ENCODE data around the gene NCKAP5. TPM values are rescaled to one million over a fixed set of nuclear protein-coding genes. Genes with fewer than 3 reads are reported as not detected.

The NCKAP5 gene
- total RNA-seq, 4 donors from 2014 or later: 0.03 to 0.55 (median 0.33) TPM

DNA sequence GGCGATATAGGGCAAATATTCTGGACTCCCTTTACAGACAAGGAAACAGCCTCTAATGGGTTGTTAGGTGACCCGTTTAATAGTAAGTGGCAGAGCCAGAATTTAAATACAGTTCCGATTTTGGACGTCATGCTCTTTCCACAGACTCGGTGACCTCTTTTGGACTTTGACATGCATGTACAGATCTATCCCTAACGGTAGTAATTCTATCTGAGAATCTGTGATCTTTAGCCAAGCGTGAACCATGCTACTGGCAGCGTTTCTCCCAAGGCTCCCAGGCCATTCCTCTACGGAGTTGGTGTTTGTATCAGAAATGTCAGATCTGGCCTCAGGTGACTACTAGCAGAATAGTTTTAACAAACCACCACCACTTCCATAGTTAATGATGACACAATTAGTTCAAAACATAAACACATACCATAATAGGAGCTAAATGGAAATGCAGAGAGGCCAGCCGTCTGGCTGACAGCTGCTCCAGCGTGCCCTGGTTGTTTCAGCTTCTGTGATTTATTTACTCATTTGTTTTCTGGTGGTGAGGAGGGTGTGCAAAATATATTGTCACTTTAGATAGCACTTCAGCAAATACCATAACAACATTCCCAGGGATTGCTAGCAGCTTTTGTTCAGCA lies 593.7 kb downstream of the NCKAP5 start:
- TF ChIP-seq, protein P1, sequence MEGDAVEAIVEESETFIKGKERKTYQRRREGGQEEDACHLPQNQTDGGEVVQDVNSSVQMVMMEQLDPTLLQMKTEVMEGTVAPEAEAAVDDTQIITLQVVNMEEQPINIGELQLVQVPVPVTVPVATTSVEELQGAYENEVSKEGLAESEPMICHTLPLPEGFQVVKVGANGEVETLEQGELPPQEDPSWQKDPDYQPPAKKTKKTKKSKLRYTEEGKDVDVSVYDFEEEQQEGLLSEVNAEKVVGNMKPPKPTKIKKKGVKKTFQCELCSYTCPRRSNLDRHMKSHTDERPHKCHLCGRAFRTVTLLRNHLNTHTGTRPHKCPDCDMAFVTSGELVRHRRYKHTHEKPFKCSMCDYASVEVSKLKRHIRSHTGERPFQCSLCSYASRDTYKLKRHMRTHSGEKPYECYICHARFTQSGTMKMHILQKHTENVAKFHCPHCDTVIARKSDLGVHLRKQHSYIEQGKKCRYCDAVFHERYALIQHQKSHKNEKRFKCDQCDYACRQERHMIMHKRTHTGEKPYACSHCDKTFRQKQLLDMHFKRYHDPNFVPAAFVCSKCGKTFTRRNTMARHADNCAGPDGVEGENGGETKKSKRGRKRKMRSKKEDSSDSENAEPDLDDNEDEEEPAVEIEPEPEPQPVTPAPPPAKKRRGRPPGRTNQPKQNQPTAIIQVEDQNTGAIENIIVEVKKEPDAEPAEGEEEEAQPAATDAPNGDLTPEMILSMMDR (IDR thresholded peaks at IDR 0.05 in 4 of 5, conservative IDR thresholded peaks at IDR 0.05 in 1 of 5): no peak
- no peak for TF ChIP-seq POLR2A (IDR thresholded peaks at IDR 0.05)
- in situ Hi-C loops (cut with MboI; ENCODE audit: low sequenced_read_pairs in 4 of 4) (no loop called here), intact Hi-C loops (cut with DNase I; ENCODE audit: low total_unique reads) (no loop called here)
- no peaks in the 10 kb centered on the region for H3K36me3 ChIP-seq
- H3K9me3 ChIP-seq: no peaks in the 10 kb centered on the region
- no peak overlapping the region for H3K27ac ChIP-seq
- no peak for ATAC-seq
- DNase-seq: no peak
- H3K4me3 ChIP-seq: no peak overlapping the region
- no peaks in the 10 kb centered on the region for H3K27me3 ChIP-seq
- H3K4me1 ChIP-seq: no peaks in the 10 kb centered on the region

DNA sequence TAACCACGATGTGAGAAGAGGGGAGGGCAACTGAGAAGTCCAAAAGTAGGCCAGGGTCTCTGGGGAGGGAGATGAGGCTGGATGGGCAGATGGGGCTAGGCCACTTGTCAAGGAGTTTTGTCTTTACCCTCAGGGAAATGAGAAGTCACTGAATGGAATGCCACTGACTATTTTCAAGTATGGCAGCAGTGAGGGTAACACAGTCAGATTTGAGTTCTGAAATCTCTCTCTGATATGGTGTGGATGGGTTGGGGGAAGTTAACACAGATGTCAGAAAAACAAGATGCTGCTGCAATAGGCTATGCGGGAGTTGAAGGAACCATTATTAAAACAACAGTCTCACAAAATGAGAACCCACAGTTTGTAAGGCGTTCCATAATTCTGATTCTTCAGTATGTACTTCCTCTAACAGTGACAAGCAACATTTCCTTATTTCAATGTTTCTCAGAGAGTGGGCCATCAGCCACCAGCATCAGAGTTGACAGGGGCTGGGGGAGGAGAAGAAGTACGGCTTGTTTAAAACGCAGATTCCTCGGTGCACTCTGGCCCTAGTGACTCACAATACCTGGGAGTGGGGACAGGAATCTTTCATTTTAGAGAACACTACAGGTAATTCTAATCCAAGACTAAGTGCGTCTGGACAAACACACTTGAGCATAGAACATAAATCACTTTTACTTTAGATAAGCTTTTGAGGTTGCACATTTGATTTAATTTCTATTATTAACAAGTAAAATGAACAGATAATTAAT lies 596.8 kb downstream of the NCKAP5 start:
- Histone ChIP-seq H3K4me3 (no peak overlapping the region), H3K36me3 (no peaks in the 10 kb centered on the region), H3K4me1 (no peaks in the 10 kb centered on the region), H3K27me3 (no peaks in the 10 kb centered on the region), H3K27ac (no peak overlapping the region), H3K9me3 (no peaks in the 10 kb centered on the region)
- intact Hi-C loops (cut with DNase I; ENCODE audit: low total_unique reads) (no loop called here), in situ Hi-C loops (cut with MboI; ENCODE audit: low sequenced_read_pairs in 4 of 4) (no loop called here)
- TF ChIP-seq, protein P1 (IDR thresholded peaks at IDR 0.05 in 4 of 5, conservative IDR thresholded peaks at IDR 0.05 in 1 of 5): no peak
- TF ChIP-seq POLR2A (IDR thresholded peaks at IDR 0.05): no peak
- DNase-seq (no peak), ATAC-seq (no peak)

DNA sequence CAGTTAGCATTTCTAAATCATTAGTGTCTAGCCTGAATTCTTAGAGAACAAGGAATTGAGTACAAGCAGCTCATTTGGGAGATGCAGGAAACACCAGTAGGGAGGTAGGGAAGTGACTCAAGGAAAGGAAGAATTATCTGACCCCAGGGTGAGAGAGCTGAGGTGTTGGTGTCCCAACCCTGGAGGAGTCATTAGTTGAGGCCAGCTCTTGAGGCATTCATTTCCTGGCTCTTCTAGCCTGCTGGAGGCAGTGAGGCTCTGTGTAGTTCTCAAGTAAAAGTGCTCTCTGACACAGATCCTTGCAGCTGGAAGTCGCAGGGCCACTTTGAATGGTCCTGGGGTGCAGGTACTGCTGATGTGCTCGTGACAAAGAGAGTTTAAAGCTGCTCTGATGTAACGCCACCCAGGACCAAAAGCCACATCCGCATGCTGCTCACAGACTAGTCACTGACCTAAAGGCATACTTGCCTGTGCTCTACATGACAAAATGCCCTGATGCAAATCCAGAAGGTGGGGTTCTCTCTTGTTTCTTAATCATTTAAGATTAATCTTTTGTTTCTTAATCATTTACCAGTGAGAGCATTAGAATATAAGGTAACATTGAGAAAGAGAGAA lies 598.8 kb downstream of the NCKAP5 start:
- H3K27me3 ChIP-seq: no peaks in the 10 kb centered on the region
- intact Hi-C loops (cut with DNase I; ENCODE audit: low total_unique reads): no loop called here
- no peaks in the 10 kb centered on the region for H3K4me1 ChIP-seq
- no peak overlapping the region for H3K27ac ChIP-seq
- TF ChIP-seq POLR2A (IDR thresholded peaks at IDR 0.05): no peak
- TF ChIP-seq, protein P1 (IDR thresholded peaks at IDR 0.05 in 4 of 5, conservative IDR thresholded peaks at IDR 0.05 in 1 of 5): no peak
- ATAC-seq (no peak), DNase-seq (no peak)
- in situ Hi-C loops (cut with MboI; ENCODE audit: low sequenced_read_pairs in 4 of 4): no loop called here
- no peaks in the 10 kb centered on the region for H3K36me3 ChIP-seq
- no peaks in the 10 kb centered on the region for H3K9me3 ChIP-seq
- no peak overlapping the region for H3K4me3 ChIP-seq

DNA sequence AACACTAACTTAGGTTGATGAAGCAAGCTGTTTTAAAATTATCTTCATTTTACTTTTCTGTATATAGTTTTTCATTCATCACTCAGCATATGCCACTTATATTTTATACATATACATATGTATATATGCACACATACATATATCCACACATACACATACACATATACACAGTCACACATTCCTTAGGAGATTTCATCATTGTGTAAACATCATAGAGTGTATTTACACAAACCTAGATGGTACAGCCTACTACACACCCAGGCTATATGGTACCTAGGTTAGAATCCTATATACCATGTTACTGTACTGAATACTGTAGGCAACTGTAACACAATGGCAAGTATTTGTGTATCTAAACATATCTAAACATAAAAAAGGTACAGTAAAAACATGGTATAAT lies 602.8 kb downstream of the NCKAP5 start:
- ATAC-seq: no peak
- H3K36me3 ChIP-seq: no peaks in the 10 kb centered on the region
- DNase-seq: no peak
- no peak overlapping the region for H3K27ac ChIP-seq
- TF ChIP-seq POLR2A (IDR thresholded peaks at IDR 0.05): no peak
- TF ChIP-seq, protein P1 (IDR thresholded peaks at IDR 0.05 in 4 of 5, conservative IDR thresholded peaks at IDR 0.05 in 1 of 5): no peak
- H3K9me3 ChIP-seq: no peaks in the 10 kb centered on the region
- in situ Hi-C loops (cut with MboI; ENCODE audit: low sequenced_read_pairs in 4 of 4): no loop called here
- H3K4me1 ChIP-seq: no peaks in the 10 kb centered on the region
- no peaks in the 10 kb centered on the region for H3K27me3 ChIP-seq
- intact Hi-C loops (cut with DNase I; ENCODE audit: low total_unique reads): no loop called here
- no peak overlapping the region for H3K4me3 ChIP-seq
